Brain pericyte (primary cell): ENCODE results near the gene HAS3.

Source experiments
- DNase-seq: peaks from one replicate; pipeline ENCODE4 v3.0.0-alpha.2; 2012; ENCODE audit warnings: low read depth, low spot score

The HAS3 gene

GRCh38 chr16:69089091-69089910 is 16.2 kb upstream of the HAS3 start:
- no peak for DNase-seq

GRCh38 chr16:69093974-69094373 is 11.5 kb upstream of the HAS3 start:
- DNase-seq = no peak

- DNase-seq = no peak
These were observed 11.0 kb upstream of the HAS3 start for GRCh38 chr16:69094501-69094900.

- DNase-seq = no peak
These were observed 10.3 kb upstream of the HAS3 start for GRCh38 chr16:69095193-69095592.

- DNase-seq = no peak
These were observed 5.3 kb upstream of the HAS3 start for GRCh38 chr16:69100071-69100691.

- no peak for DNase-seq
These were observed 1.2 kb downstream of the HAS3 start for GRCh38 chr16:69106491-69107315.

- DNase-seq = no peak
These were observed 2.0 kb downstream of the HAS3 start for GRCh38 chr16:69107316-69107962.

- DNase-seq = no peak
These were observed 2.8 kb downstream of the HAS3 start for GRCh38 chr16:69108064-69108904.

GRCh38 chr16:69108905-69109252 is 3.4 kb downstream of the HAS3 start:
- no peak for DNase-seq

GRCh38 chr16:69109486-69110270 is 4.2 kb downstream of the HAS3 start:
- no peak for DNase-seq

- no peak for DNase-seq
These were observed 5.0 kb downstream of the HAS3 start for GRCh38 chr16:69110406-69110805.

- no peak for DNase-seq
These were observed 5.9 kb downstream of the HAS3 start for GRCh38 chr16:69111216-69111875.

- no peak for DNase-seq
These were observed 6.4 kb downstream of the HAS3 start for GRCh38 chr16:69111876-69112230.

- DNase-seq = no peak
These were observed 7.1 kb downstream of the HAS3 start for GRCh38 chr16:69112285-69113129.

GRCh38 chr16:69113216-69113615 is 7.8 kb downstream of the HAS3 start:
- no peak for DNase-seq

- no peak for DNase-seq
These were observed 9.0 kb downstream of the HAS3 start for GRCh38 chr16:69114346-69114975.

- DNase-seq = no peak
These were observed 9.5 kb downstream of the HAS3 start for GRCh38 chr16:69114976-69115355.

GRCh38 chr16:69115361-69115760 is 9.9 kb downstream of the HAS3 start:
- DNase-seq = no peak
